Forelimb muscle (tissue), 1 donor: ENCODE data around the gene HBA2. TPM values are rescaled to one million over a fixed set of nuclear protein-coding genes. Genes with fewer than 3 reads are reported as not detected.
"Not testable (repeated sequence)": the region's sequence is repeated elsewhere in the genome, so short reads cannot be mapped to it uniquely, and the experiment has no call there.

Experiments used
- DNase-seq: peaks from one replicate; pipeline ENCODE4 v3.0.0-alpha.2; 2013; ENCODE audit warnings: low read depth
- polyA plus RNA-seq: library from polyadenylated mRNA; unstranded; fragments of 120-200 nt; gene quantifications from one replicate; pipeline ENCODE4 v1.2.1, GENCODE V29; 2013; ENCODE audit not compliant: insufficient read length

The HBA2 gene
- polyA plus RNA-seq, 1 donor, result 3,429 TPM

DNA sequence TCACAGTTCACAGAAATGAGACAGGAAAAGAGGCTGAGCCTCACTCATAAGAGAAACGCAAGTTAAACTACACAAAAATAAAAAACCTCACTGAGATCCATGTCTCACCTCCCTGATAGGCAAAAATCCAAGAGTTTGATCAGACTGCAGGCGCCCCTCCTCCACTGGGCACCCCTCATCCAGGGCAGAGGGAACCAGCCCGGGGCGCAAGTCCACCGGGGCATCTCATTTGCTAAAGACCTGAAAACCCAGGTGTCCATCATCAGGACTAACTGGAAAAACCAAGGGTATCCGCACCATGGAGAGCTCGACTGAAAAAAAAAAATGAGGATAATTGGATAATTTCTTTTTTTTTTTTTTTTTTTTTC lies 17.7 kb upstream of the HBA2 start:
- no peak for DNase-seq

DNA sequence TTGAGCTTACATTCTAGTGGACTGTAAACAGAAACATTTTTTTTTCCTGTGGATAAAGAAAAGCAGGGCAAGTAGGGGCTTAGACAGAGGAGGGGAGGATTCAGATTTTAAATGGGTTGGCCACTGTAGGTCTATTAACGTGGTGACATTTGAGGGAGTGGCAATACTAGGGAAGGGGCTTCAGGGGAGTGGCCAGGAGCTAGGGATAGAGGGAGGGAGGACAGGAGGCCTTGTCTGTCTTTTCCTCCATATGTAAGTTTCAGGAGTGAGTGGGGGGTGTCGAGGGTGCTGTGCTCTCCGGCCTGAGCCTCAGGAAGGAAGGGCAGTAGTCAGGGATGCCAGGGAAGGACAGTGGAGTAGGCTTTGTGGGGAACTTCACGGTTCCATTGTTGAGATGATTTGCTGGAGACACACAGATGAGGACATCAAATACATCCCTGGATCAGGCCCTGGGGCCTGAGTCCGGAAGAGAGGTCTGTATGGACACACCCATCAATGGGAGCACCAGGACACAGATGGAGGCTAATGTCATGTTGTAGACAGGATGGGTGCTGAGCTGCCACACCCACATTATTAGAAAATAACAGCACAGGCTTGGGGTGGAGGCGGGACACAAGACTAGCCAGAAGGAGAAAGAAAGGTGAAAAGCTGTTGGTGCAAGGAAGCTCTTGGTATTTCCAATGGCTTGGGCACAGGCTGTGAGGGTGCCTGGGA lies 13.4 kb upstream of the HBA2 start:
- no peak for DNase-seq

DNA sequence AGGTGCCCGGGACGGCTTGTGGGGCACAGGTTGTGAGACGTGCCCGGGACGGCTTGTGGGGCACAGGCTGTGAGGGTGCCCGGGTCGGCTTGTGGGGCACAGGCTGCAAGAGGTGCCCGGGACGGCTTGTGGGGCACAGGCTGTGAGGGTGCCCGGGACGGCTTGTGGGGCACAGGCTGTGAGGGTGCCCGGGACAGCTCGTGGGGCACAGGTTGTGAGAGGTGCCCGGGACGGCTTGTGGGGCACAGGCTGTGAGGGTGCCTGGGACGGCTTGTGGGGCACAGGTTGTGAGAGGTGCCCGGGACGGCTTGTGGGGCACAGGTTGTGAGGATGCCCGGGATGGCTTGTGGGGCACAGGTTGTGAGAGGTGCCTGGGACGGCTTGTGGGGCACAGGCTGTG lies 12.4 kb upstream of the HBA2 start:
- not testable (repeated sequence) for DNase-seq

DNA sequence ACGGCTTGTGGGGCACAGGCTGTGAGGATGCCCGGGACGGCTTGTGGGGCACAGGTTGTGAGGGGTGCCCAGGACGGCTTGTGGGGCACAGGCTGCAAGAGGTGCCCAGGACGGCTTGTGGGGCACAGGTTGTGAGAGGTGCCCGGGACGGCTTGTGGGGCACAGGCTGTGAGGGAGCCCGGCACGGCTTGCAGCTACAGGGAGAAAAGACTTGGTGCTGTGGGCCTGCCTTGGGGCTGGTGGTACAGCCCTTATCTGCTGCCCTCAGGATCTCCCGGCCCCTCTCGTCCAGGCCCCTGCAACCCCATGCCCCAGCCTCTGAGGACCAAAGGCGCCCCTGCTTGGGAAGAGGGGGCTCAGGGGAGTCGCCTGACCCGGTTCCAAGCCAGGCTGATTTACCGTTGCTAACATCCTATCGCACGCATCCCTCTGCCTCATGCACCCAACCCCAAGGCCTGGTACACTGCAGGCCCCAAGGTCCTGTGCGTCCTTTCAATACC lies 11.9 kb upstream of the HBA2 start:
- no peak for DNase-seq

DNA sequence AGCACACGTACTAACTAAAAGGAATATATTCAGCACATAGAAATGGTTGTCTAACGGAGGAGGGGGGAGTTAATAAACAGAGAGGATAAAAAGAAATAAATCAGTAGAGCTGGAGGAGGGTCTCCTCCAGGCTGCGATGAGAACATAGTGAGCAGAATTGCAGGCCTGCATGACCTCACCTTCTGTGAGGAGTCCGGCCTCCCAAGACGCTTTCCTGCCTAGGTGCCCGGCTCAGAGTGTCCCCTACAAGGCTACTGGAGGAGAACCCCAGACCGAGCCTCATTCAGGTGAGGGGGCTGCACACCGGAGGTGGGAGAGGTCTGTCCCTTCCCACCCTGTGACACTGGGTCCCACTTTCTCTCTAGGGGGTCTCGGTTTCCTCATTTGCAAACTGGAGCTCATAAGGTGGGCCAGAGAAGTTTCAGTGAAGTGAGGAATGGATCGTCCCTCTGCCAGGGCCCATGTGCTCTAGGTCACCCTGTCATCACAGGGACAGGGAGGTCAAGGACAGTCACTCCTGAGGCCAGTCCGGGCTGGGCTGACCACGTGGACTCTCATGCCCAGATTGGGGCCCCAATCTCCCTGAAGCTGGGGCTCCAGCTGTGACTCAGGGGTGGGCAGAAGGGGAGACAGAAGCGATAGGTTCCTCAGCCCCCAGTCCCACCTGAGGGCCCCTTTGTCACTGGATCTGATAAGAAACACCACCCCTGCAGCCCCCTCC lies 10.2 kb upstream of the HBA2 start:
- no peak for DNase-seq

DNA sequence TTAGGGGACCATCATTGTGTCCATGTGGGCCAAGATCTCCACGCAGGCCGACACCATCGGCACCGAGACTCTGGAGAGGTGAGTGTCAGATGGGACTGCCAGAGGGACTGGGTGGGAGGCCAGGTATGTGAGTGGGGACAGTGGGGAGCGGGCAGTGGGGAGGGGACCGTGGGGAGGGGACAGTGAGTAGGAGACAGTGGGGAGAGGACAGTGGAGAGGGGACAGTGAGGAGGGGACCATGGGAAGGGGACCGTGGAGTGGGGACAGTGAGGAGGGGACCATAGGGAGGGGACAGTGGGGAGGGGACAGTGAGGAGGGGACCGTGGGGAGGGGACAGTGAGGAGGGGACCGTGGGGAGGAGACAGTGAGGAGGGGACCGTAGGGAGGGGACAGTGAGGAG lies 9.5 kb upstream of the HBA2 start:
- DNase-seq, result not testable (repeated sequence)

DNA sequence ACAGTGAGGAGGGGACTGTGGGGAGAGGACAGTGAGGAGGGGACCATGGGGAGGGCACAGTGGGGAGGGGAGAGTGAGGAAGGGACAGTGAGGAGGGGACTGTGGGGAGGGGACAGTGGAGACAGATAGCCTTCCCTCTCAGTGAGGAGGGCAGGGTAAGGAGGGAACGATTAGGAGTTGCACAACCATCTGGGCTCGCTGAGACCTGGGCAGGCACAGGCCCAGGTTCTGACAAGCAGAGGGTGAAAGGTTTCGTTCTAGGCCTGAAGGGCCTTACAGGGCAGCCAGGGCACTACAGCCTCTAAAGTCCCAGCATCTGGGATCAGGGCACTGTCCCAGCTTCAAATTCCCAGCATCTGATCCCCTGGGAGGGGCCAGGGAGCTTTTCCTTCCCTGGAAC lies 9.0 kb upstream of the HBA2 start:
- DNase-seq, result not testable (repeated sequence)

DNA sequence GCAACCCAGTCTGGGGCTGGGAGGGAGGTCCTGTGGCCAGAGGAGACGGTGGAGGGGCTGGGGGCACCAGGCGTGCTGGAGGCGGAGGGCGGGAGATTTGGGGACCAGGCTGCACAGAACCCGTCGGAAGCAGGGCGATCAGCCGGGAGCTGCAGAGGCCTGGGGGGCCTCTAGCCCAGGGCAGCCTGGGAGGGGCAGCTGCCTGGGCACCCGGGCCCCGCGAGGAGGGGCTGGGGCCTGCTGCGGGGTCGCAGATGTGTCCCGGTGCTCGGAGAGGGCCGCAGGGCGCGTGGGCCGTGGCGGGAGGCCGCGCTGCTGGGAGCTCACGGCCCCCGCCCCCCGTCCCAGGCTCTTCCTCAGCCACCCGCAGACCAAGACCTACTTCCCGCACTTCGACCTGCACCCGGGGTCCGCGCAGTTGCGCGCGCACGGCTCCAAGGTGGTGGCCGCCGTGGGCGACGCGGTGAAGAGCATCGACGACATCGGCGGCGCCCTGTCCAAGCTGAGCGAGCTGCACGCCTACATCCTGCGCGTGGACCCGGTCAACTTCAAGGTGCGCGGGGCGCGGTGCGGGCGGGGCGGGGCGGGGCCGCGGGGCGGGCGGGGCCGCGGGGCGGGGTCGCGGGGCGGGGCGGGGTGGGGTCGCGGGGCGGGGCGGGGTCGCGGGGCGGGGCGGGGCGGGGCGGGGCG lies 8.4 kb upstream of the HBA2 start:
- DNase-seq, result not testable (repeated sequence)

DNA sequence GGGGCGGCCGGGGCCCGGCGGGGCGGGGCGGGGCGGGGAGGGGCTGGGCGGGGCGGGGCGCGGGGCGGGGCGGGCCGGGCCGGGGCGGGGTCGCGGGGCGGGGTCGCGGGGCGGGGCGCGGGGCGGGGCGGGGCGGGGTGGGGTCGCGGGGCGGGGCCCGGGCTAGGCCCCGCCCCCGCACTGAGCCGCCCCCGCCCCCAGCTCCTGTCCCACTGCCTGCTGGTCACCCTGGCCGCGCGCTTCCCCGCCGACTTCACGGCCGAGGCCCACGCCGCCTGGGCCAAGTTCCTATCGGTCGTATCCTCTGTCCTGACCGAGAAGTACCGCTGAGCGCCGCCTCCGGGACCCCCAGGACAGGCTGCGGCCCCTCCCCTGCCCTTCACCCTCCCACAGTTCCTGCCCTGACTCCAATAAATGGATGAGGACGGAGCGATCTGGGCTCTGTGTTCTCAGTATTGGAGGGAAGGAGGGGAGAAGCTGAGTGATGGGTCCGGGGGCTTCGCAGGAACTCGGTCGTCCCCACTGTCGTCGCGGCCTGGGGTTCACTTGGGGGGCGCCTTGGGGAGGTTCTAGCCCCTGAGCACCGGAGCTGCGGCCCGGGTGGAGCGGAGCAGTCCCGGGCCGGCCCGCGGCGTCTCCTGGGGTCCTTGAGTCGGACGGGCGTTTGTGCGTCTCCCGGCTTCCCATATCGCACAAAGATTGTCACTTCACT lies 7.7 kb upstream of the HBA2 start:
- no peak for DNase-seq

DNA sequence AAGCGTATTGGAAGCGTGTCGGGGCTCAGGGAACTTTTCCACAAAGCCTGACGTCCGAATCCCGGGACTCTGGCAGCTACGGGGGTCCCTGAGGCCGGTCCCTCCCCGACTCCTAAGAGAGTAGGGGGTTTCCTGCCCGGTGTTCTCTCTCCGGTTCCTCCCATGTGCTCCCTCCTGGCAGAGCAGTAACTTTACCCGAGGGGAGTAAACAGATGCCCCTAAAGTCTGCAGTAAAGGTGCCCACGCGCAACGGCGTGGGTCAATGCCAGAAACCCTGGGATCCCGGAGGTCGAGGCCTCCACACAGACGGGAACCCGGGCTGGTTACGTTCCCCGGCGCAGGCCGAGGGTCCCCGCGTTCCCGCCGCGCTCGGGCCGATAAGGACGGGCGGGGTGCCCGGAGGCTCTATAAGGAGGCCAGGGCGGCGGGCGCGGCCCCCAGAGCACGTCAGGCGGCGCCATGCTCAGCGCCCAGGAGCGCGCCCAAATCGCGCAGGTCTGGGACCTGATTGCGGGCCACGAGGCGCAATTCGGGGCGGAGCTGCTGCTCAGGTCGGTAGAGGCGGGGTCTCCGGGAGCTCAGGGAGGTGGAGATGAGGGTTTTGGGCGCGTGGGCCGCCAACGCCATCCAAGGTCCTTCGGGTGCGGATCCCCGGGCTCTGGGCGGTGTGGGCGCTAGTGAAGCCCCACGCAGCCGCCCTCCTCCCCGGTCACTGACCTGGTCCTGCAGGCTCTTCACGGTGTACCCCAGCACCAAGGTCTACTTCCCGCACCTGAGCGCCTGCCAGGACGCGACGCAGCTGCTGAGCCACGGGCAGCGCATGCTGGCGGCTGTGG lies 6.9 kb upstream of the HBA2 start, which contains the start of gene HBM:
HBM (plus strand) TSS at position 440 of the 836 bp plus-strand sequence; CDS start at position 460, 20 bp downstream.
- no peak for DNase-seq

DNA sequence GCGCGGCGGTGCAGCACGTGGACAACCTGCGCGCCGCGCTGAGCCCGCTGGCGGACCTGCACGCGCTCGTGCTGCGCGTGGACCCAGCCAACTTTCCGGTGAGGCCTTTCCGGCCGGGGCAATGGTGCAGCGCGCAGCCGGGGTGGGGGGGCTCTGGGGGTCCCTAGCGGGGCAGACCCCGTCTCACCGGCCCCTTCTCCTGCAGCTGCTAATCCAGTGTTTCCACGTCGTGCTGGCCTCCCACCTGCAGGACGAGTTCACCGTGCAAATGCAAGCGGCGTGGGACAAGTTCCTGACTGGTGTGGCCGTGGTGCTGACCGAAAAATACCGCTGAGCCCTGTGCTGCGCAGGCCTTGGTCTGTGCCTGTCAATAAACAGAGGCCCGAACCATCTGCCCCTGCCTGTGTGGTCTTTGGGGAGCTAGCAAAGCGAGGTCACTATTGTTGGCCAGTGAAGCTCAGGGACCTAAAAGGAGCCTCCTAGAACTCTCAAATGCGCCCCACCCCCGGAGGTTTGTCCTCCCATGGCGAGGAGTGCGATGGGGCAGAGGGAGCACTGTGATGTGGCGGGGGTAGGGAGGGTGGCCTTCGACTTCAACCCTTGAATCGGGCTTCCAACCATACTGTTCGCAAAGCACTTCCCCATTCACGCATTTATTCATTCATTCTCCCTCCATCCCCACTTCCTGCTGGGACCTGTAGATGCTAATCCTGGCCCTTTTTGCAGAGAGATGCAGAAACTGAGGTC lies 6.1 kb upstream of the HBA2 start:
- no peak for DNase-seq

DNA sequence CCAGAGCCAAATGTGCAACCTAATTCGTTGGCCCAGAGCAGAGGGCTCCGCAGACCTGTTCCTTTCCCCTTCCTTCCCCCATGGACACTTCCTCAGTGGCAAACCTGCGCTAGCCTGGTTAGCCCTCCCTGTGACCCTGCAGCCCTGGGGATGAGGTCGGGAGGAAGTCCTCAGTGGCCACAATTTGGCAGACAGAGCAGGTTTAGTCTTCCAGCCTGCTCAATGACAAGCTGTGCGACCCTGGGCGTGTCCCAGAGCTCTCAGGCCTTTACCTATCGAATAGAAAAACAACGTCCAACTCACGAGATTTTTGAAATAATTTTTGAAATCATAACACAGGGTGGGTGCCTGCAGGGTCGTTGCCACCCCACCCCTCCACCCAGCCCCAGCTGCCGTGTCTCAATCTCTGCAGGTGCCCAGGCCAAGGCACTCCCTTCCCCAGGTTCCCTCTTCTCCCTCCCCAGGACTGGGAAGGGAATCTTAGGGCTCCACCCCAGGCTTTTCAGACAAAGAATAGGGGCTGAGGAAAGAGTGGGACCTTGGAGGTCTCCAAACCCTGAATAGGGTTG lies 5.5 kb upstream of the HBA2 start:
- no peak for DNase-seq

DNA sequence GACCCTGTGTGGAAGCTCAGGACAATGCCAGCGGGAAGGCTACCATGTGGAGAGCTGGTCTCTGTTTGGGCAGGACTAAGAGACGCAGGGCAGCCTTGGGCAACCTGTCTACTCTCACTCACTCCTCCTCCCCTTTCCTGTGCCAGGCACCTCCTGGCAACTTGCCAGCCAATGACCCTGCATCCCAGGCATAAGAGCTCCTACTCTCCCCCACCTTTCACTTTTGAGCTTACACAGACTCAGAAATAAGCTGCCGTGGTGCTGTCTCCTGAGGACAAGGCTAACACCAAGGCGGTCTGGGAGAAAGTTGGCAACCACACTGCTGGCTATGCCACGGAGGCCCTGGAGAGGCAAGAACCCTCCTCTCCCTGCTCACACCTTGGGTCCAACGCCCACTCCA lies 4.3 kb upstream of the HBA2 start:
- no peak for DNase-seq

DNA sequence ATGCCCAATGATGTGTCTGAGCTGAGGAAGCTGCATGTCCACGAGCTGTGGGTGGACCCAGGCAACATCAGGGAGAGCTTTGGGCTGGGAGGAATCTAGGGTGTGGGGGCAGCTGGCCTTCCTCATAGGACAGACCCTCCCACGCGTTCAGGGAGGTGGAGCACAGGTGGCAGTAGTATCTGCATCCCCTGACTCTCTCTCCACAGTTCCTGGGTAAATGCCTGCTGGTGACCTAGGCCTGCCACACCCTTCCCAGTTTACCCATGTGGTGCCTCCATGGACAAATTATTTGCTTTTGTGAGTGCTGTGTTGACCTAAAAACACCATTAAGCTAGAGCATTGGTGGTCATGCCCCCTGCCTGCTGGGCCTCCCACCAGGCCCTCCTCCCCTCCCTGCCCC lies 3.7 kb upstream of the HBA2 start:
- no peak for DNase-seq

DNA sequence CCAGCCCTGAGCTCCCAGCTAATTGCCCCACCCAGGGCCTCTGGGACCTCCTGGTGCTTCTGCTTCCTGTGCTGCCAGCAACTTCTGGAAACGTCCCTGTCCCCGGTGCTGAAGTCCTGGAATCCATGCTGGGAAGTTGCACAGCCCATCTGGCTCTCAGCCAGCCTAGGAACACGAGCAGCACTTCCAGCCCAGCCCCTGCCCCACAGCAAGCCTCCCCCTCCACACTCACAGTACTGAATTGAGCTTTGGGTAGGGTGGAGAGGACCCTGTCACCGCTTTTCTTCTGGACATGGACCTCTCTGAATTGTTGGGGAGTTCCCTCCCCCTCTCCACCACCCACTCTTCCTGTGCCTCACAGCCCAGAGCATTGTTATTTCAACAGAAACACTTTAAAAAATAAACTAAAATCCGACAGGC lies 2.6 kb upstream of the HBA2 start:
- DNase-seq, result not testable (repeated sequence)

DNA sequence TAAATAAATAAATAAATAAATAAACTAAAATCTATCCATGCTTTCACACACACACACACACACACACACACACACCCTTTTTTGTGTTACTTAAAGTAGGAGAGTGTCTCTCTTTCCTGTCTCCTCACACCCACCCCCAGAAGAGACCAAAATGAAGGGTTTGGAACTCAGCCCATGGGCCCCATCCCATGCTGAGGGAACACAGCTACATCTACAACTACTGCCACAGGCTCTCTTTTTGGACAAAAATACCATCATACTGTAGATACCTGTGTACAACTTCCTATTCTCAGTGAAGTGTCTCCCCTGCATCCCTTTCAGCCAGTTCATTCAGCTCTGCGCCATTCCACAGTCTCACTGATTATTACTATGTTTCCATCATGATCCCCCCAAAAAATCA lies 1.9 kb upstream of the HBA2 start:
- DNase-seq, result no peak

DNA sequence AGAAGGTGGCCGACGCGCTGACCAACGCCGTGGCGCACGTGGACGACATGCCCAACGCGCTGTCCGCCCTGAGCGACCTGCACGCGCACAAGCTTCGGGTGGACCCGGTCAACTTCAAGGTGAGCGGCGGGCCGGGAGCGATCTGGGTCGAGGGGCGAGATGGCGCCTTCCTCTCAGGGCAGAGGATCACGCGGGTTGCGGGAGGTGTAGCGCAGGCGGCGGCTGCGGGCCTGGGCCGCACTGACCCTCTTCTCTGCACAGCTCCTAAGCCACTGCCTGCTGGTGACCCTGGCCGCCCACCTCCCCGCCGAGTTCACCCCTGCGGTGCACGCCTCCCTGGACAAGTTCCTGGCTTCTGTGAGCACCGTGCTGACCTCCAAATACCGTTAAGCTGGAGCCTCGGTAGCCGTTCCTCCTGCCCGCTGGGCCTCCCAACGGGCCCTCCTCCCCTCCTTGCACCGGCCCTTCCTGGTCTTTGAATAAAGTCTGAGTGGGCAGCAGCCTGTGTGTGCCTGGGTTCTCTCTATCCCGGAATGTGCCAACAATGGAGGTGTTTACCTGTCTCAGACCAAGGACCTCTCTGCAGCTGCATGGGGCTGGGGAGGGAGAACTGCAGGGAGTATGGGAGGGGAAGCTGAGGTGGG lies 657 bp downstream of the HBA2 start:
- not testable (repeated sequence) for DNase-seq

DNA sequence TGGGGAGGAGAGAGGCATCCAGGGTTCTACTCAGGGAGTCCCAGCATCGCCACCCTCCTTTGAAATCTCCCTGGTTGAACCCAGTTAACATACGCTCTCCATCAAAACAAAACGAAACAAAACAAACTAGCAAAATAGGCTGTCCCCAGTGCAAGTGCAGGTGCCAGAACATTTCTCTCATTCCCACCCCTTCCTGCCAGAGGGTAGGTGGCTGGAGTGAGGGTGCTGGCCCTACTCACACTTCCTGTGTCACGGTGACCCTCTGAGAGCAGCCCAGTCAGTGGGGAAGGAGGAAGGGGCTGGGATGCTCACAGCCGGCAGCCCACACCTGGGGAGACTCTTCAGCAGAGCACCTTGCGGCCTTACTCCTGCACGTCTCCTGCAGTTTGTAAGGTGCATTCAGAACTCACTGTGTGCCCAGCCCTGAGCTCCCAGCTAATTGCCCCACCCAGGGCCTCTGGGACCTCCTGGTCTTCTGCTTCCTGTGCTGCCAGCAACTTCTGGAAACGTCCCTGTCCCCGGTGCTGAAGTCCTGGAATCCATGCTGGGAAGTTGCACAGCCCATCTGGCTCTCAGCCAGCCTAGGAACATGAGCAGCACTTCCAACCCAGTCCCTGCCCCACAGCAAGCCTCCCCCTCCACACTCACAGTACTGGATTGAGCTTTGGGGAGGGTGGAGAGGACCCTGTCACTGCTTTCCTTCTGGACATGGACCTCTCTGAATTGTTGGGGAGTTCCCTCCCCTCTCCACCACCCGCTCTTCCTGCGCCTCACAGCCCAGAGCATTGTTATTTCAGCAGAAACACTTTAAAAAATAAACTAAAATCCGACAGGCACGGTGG lies 1.5 kb downstream of the HBA2 start:
- DNase-seq, result not testable (repeated sequence)
